ENCODE data around the gene SEC14L1. TPM values are rescaled to one million over a fixed set of nuclear protein-coding genes. Genes with fewer than 3 reads are reported as not detected.
A peak's percentile ranks its signal among the peaks of the same experiment; 100 is the strongest.
"Not testable (repeated sequence)": the region's sequence is repeated elsewhere in the genome, so short reads cannot be mapped to it uniquely, and the experiment has no call there.

SEC14L1 gene
- total RNA-seq, 1 experiment from 2014 or later = 24.9 TPM

DNA sequence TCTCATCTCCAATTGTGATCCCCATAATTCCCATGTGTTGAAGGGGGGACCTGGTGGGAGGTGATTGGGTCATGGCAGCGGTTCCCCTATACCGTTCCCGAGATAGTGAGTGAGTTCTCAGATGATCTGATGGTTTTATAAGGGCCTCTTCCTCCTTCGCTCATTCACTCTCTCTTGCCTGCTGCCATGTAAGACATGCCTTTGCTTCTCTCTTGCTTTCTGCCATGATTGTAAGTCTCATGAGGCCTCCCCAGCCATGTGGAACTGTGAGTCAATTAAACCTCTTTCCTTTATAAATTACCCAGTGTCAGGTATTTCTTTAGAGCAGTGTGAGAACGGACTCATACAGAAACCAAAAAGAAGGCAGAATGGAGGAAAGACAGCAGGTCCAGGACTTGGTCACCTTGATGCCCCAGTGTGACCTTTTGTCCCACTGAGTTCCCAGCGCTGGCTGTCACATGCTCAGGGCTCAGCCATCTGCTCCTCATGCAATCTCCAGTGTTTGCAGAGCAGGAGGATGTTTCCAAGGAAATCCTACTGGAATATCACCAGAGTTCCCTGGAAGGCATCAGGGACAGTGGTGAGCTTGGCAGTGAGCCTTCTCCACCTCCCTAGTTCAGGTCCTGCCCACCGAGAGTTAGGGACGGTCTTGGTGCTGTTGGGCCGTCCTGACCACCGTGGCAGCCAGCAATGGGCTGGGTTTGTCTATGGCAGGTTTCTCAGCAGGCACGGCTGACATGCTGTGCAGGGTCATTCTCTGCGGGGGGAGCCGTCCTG, 96.7 kb downstream of the SEC14L1 start:
- no peak for DNase-seq (ENCODE audit: low read depth)

DNA sequence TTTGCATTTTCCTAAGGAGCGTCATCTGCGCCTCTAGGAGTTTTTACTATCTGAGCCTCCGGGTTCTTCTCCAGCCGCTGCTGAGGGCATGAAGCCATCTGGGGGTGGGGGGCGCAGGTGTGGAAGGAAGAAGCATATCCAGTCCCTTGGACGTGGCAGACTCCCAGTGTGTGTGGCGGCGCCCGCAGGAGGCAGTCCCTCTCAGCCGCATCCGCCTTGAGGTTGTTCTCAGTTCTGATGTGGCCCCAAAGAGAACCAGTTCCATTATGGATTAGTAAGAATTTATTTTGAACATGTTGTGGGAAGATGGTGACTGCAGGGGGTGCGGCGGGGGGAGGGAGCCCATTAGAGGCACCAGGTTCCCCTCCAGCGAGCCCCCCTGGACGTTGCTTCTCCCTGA, 100.2 kb downstream of the SEC14L1 start:
- DNase-seq (ENCODE audit: low read depth) = no peak

DNA sequence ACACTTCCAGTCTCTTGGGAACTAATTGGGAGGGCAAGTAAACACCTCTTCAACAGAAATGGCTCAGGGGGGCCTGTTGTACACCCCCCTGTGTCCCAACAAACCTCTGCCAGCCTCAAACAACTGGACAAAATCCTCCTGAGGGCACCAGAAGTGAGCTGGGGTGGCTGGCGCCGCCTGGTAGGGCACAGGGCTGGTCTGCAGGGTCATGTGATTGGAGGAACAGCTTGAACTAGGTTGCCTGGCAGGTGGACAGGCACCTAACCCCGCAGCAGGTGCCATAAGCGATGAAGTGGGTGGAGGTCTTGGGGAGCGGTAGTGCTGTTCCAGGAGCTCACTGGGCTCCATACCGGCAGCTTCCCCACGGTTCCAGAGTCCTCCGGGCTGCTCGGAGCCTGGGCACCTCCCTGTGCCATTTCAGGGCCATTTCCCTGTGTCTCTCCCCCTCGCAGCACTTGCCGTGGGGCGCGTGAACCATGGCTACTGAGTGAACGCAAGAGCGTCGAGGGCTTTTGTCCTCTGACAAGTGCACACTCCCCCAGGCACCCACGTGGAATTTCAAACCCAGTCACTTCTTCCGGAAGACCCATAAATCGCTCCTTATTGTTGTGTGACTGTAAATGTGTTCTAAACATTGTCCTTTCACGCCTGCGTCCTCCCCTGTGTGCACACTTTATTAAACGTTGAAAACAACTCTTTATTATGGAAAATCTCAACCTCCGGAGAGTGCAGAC, 101.5 kb downstream of the SEC14L1 start:
- DNase-seq (ENCODE audit: low read depth) = no peak

DNA sequence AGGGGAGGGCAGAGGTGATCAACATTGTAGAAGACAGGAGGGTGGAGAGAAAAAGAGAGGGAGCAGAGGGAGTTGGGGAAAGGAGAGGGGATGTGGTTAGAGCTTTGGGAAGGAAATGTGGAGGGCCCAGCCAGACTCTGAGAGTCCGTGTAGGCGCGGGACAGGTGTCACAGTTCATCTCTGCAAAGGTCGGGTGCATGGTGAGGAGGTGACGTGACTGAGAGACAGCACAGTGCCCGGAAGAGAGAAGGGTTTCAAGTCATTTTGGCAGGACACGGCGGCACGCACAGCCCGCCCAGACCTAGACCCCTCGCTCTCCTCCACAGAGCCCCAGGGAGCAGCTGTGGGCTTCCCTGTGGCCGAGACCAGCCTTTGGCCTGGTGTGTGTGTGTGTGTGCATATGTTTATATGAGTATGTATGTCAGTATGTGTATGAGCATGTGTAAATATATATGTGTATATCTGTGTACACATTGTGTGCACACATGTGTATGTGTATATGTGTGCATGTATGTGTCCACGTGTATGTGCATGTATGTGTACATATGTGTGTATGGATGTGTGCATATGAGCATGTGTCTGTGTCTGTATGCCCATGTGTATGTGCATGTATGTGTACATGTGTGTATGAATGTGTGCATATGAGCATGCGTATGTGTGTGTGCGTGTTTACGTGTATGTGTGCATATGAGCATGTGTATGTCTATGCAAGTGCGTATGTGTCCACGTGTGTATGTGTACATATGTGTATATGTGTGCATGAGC, 104.6 kb downstream of the SEC14L1 start:
- no peak for DNase-seq (ENCODE audit: low read depth)

DNA sequence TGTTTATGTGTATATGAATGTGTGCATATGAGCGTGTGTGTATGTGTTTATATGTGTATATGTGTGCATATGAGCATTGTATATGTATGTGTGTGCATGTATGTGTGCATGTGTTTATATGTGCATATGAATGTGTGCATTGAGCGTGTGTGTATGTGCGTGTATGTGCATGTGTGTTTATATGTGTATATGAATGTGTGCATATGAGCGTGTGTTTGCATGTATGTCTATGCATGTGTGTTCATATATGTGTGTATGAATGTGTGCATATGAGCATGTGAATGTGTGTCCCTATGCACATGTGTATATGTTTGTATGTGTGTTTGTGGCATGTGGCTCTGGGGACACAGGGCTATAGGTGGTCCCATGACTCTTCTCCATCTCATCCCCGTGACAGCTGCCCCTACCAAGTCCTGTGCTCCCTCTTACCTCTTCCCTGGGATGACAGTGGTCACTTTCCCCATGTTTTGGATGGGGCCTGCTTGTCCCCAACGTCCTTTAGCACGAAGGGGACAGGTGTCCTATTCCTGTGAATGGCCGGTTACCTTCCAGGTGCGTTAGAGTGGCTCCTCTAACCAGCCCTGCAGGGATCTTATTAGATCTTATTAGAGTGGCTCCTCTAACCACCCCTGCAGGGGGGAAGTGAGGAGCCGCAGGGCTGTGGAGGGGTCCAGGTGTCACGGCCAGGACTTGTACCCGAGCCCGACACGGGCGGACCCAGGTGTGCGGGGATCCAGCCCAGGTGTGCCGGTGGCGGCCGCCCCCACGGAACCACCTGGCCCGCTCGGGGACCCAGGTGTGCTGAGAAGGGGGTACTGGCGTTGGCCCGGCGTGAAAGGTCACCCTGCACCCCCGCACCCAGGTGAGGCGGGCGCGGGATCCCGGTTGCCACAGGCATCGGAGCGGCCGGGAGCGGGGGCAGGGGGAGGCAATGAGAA, 105.6 kb downstream of the SEC14L1 start:
- DNase-seq (ENCODE audit: low read depth) = no peak

DNA sequence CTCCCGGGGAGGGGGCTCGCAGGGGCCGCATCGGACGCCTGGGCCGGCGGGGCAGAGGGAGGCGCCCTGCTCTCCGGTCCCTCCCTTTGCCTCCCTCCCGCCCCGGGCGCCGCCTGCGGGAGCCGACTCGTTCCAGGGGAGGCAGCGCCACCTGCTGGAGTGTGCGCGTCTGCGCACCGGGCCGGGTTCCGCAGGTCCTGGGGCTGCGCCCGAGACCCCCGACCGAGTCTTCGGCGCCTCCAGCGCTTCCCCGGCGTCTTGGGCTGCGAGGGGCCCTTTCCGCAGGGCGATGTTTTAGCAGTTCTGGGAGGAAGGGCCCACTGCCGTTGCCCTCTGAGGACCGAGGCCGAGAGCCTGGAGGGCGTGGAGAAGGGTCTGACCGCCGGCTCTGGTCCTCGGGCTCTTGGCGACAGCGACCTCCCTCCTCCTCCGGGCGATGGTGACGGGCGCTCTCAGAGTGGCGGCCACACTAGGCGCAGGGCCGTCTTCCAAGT, 106.3 kb downstream of the SEC14L1 start:
- peak; percentile 54 for DNase-seq (ENCODE audit: low read depth)

DNA sequence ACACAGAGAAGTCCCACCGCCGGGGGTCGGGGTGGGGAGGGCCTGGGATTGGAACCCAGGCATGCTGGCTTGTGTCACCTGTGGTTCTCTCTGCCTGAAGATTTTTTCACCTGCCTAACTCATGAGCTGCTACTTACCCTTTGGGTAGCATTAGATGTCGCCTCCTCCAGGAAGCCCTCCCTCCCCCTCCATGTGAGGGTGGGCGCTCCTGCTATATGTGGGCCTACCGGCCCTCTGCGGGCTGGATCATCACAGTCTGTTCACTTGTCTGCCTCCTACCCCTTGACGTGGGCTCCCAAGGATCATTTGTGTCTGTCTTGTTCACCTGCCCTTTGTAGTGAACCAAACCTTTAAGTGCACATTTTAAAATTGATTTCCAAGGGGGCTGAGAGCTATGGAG, 106.8 kb downstream of the SEC14L1 start:
- DNase-seq (ENCODE audit: low read depth) = no peak

DNA sequence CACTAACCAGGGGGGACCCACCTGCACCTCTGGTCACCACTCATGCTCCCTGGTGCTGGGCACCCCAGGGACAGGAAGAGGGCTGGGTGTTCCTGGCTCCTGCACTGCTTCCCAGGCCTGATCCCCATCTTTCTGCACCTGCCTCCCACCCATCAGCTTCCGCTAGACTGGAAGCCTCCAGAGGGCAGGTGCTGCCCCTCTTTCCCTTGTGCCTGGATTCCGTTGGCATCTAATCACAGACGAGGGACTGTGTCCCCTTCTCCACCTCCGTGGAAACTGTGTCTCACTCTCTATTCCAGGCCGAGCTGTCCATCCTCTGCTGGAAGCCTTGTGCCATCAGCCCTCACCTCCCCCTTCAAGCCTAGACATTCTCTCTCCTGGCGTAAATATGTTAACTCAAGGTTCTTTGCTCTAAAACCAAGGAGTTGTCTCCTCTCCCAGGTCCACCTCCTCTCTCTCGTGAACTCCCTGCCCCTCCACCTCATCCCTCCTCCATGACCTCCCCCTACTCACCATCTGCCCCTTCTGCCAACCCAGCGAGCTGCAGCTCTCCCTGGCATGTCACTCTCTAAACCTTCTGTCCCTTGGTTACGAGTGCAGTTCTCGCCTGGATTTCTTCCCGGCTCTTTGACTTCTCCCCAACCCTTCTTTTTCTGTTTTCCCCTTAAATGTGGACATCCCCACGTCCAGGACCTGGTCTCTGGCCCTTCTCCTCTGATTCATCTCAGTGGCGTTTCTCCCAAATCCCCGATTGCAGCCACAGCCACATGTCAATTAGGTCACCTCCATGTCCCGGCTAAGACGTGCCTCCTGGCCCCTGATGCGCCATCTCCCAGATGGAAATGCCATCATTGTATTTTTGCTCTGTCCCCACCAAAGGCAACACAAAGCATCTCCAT, 107.7 kb downstream of the SEC14L1 start:
- DNase-seq (ENCODE audit: low read depth) = peak; percentile 29

DNA sequence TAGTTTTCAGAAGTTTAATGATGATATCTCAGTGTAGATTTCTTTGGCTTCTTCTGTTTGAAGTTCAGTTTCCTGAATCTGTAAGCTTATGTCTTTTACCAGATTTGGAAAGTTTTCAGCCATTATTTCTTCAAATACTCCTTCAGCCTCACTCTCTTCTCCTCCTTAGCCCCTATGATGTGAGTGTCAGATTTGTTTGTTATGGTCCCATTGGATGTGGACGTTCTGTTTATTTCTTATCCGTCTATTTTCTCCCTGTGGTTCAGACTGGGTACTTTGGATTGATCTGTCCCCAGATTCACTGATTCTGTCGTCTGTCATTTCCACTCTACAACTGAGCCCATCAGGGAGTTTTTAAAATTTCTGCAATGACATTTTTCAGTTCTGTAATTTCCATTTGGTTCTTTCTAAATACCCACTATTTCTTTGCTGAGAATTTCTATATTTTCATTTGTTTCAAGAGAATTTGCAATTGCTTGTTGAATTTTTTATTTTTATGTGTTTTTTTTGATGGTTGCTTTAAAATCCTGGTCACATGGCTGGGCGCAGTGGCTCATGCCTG, 110.9 kb downstream of the SEC14L1 start:
- no peak for DNase-seq (ENCODE audit: low read depth)

DNA sequence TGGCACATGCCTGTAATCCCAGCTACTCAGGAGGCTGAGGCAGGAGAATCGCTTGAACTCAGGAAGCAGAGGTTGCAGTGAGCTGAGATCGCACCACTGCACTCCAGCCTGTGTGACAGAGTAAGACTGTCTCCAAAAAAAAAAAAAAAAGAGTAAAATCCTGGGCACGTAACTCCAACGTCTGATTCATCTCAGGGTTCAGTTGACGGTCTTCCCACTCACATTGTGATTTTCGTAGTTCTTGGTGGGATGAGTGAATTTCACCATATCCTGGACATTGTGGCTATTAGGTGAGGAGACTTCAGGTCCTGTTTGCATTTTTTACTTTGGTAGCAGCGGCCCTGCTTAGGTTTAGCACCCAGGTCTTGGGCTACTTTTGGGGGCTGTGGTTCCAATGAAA, 111.5 kb downstream of the SEC14L1 start:
- not testable (repeated sequence) for DNase-seq (ENCODE audit: low read depth)

DNA sequence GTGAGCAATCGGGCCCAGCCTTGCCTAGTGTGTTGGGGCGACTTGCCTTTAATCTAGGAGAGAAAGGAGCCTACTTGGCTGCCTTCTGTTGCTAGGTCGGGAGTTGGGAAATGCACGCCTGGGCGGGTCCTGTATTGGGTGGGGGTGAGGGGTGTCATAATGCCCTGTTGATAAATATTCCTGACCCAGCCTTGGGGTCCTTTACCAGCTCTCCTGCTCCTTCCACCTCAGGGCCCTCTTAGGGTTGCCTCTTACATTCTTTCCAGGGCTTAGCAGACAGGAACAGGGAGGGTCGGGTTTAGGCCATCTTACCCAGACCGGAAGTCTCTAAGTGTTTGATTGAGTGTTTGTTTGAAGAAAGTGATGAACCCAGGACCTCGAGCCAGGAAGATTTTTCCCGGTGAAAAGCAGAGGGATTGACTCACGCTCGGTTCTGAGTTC, 112.9 kb downstream of the SEC14L1 start:
- no peak for DNase-seq (ENCODE audit: low read depth)

DNA sequence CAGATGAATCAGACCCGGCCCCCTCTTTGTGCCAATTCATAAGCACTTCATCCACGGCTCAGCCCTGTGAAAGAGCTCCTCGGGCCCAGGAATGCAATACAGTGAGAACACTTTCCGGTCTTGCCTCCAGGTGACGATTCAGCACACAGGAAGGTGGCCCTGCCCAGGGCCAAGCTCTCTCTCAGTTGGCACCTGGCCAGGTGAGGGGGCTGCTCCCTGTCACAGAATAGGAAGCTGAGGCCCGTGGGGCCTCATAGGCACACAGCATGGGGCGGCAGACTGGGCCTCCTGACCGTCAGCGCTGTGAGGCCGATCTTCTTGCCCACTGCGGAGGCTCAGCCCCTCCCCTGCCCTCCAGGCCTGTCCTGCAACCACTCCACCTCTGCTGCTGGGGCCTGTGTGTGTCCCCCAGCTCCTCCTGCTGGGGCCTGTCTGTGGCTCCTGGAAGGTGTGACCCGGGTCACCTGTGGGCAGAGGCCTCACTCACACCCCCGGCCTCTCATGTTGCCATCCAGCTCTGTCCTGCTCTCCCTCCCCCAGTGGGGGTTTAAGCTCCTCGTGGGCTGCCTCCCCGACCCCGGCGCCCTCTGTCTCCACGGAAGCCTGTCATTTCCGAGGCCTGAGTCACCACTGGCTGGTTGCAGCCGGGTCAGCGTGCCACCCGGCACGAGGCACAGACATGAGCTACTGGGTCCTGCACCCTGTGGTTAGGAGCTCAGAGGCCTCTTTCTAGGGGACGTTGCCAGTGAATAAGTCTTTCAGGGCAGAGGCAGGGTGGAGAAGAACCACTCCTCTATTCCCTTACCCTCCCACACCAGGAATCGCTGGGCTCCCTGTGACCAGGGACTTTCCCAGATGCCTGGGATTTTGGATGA, 114.4 kb downstream of the SEC14L1 start:
- peak; percentile 98 for DNase-seq (ENCODE audit: low read depth)

DNA sequence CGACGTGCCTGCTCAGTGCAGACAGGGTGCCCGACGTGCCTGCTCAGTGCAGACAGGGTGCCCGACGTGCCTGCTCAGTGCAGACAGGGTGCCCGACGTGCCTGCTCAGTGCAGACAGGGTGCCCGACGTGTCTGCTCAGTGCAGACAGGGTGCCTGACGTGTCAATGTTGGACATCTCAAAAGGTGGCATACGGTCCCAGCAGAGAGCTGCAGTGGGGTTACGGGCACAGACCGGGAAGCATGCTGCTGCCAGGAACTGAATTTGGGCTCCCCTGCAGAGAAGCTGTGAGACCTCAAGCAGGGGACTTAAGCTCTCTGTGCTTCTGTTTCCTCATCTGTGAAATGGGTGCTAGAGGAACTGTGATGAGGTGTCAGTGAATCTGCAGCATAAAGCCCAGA, 115.2 kb downstream of the SEC14L1 start:
- DNase-seq (ENCODE audit: low read depth) = not testable (repeated sequence)

DNA sequence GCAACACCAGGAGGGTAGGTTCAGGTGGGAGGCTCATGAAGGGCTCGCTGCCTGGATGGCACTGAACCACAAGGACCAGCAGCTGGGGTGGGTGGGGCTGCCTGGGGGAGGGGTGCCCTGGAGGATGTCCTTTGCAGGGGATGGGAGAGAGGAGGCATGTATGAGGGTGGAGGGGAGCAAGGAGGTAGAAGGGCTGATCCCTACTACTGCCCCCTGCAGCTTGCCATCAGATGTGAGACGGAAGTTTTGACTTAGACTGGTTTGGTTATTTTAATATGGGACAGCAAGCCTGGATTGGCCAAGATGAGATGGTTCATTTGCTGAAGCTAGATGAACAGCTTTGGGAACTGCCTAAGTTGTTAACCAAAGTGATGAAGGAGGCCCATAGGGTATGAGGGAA, 115.9 kb downstream of the SEC14L1 start:
- DNase-seq (ENCODE audit: low read depth) = no peak

DNA sequence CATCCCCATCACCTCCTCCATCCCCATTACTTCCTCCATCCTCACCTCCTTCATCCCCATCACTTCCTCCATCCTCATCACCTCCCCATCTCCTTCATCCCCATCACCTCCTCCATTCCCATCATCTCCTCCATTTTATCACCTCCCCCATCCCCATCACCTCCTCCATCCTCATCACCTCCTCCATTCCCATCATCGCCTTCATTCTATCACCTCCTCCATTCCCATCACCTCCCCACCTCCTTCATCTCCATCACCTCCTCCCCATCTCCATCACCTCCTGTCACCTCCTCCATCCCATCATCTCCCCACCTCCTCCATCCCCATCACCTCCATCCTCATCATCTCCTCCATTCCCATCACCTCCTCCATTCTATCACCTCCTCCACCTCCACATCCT, 116.4 kb downstream of the SEC14L1 start:
- DNase-seq (ENCODE audit: low read depth) = no peak

DNA sequence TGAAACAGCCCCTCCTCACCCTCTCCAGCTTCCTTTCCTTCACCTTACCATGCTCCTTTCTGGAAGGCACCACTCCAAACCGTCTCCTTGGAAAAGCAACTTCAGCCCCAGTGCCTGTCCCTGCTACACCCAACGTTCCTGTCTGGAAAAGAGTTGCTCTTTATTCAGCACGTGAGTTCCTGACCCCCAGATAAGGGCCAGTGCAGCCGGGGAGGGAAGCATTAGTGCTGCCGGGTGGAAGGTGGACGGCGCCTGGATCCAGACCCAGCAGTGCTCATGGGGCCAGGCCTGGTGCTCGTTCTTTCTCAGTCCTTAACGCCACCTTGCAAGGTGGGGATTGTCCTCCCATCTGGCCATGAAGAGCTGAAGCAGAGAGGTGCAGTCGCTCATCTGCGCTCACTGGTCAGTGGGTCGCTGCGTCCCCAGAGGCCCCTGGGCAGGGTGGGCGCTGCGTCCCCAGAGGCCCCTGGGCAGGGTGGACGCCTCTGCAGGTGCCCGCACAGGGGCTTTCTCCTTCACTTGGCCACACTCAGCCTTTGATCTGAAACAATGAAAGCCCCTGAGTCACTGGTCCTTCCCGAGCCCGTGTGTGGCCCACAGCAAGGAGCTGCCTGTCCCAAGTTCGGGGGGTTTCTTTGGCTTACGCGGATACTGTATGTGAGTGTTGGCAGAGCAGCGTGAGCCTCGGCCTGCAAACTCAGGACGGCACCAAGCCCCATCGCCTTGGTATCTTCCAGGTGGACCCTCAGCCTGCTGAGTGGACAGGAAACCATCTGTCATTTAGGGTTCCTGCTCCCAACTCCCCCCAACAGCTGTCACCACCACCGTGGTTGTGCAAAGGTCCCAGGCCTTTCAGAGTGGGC, 117.1 kb downstream of the SEC14L1 start:
- no peak for DNase-seq (ENCODE audit: low read depth)

DNA sequence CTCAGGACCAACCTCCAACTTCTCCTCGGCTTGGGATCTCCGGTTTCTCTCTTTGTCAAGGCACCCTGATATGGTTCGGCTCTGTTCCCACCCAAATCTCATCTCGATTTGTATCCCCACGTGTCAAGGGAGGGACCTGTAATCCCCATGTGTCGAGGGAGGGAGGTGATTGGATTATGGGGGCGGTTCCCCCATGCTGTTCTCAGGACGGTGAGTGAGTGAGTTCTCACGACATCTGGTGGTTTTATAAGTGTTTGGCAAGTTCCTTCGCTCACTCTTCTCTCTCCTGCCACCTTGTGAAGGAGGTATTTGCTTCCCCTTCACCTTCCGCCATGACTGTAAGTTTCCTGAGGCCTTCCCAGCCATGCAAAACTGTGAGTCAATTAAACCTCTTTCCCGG, 117.9 kb downstream of the SEC14L1 start:
- no peak for DNase-seq (ENCODE audit: low read depth)
